ENCODE data around the gene FAM163A. TPM values are rescaled to one million over a fixed set of nuclear protein-coding genes. Genes with fewer than 3 reads are reported as not detected.

The FAM163A gene
- total and polyA plus RNA-seq, 4 donors, result 0.09 TPM; not detected in 3

- WGBS, 2 donors, result 66 to 78% methylated on average over 4 of the region's 4 CpGs
- H3K36me3 ChIP-seq (ENCODE audit: control insufficient read depth in 4 of 4, insufficient read depth in 4 of 4, low read length in 4 of 4), result no peaks in the 10 kb centered on the region
- TF ChIP-seq, protein P1, sequence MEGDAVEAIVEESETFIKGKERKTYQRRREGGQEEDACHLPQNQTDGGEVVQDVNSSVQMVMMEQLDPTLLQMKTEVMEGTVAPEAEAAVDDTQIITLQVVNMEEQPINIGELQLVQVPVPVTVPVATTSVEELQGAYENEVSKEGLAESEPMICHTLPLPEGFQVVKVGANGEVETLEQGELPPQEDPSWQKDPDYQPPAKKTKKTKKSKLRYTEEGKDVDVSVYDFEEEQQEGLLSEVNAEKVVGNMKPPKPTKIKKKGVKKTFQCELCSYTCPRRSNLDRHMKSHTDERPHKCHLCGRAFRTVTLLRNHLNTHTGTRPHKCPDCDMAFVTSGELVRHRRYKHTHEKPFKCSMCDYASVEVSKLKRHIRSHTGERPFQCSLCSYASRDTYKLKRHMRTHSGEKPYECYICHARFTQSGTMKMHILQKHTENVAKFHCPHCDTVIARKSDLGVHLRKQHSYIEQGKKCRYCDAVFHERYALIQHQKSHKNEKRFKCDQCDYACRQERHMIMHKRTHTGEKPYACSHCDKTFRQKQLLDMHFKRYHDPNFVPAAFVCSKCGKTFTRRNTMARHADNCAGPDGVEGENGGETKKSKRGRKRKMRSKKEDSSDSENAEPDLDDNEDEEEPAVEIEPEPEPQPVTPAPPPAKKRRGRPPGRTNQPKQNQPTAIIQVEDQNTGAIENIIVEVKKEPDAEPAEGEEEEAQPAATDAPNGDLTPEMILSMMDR (IDR thresholded peaks at IDR 0.05; ENCODE audit: control extremely low read depth, extremely low read depth), result no peak
- peaks cover 0 to 14% (median 0%) of the 10 kb centered on the region in 5 donors for H3K4me1 ChIP-seq (ENCODE audit: control insufficient read depth in 5 of 5, insufficient read depth in 5 of 5, low read length in 5 of 5)
- H3K9ac ChIP-seq (ENCODE audit: insufficient read depth in 1 of 2, low read length in 2 of 2), result no peak overlapping the region
- H3K9me3 ChIP-seq (ENCODE audit: control insufficient read depth in 4 of 4, insufficient read depth in 3 of 4, low read length in 3 of 4), result peaks cover 0 to 6% (median 0%) of the 10 kb centered on the region in 4 donors
- peaks cover 13 to 76% (median 73%) of the 10 kb centered on the region in 3 donors for H3K27me3 ChIP-seq (ENCODE audit: control insufficient read depth in 3 of 3, insufficient read depth in 3 of 3, low read length in 2 of 3)
- no peak overlapping the region for H3K4me3 ChIP-seq
- no peak for DNase-seq
- no peak overlapping the region for H3K27ac ChIP-seq (ENCODE audit: low read depth in 1 of 2, low read length in 1 of 2)
- no peak for ATAC-seq (ENCODE audit: insufficient read depth, low FRiP score)
Observed at GRCh38 chr1:179745743-179746142, 2.7 kb downstream of the FAM163A start.

DNA sequence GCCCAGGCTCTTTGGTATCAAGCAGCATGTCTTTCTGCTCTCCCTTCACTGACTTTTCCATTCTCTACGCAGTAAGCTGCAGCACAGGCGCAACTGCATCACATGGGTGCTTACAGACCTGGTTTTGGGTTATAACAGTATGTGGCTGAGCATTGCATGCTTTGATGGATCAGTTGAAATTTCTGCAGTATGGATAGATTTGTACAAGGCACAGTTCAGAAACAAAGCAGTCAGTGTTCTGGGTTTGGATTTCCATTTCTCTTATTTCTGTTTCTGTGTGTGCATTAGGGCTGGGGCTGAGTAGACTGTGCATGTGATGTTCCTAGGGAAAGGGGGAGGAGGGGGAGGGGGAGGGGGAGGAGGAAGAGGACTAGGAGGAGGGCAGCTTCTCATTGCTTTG lies 4.5 kb downstream of the FAM163A start:
- peaks cover 12 to 63% (median 55%) of the 10 kb centered on the region in 3 donors for H3K27me3 ChIP-seq (ENCODE audit: control insufficient read depth in 3 of 3, insufficient read depth in 3 of 3, low read length in 2 of 3)
- WGBS, 2 donors, result 94 to 100% methylated on average over 2 of the region's 2 CpGs

GRCh38 chr1:179748772-179749171 lies 5.7 kb downstream of the FAM163A start:
- no peaks in the 10 kb centered on the region for H3K36me3 ChIP-seq (ENCODE audit: control insufficient read depth in 4 of 4, insufficient read depth in 4 of 4, low read length in 4 of 4)
- peaks cover 6 to 62% (median 52%) of the 10 kb centered on the region in 3 donors for H3K27me3 ChIP-seq (ENCODE audit: control insufficient read depth in 3 of 3, insufficient read depth in 3 of 3, low read length in 2 of 3)
- H3K4me1 ChIP-seq (ENCODE audit: control insufficient read depth in 5 of 5, insufficient read depth in 5 of 5, low read length in 5 of 5), result peaks cover 0 to 5% (median 0%) of the 10 kb centered on the region in 5 donors
- H3K4me3 ChIP-seq, result no peak overlapping the region
- peaks cover 0 to 2% (median 0%) of the 10 kb centered on the region in 4 donors for H3K9me3 ChIP-seq (ENCODE audit: control insufficient read depth in 4 of 4, insufficient read depth in 3 of 4, low read length in 3 of 4)
- ATAC-seq (ENCODE audit: insufficient read depth, low FRiP score) (no peak), DNase-seq (no peak)
- TF ChIP-seq, protein P1 (IDR thresholded peaks at IDR 0.05; ENCODE audit: control extremely low read depth, extremely low read depth), result no peak
- 87 to 93% methylated on average over 4 of the region's 4 CpGs for WGBS, 2 donors
- no peak overlapping the region for H3K9ac ChIP-seq (ENCODE audit: insufficient read depth in 1 of 2, low read length in 2 of 2)
- H3K27ac ChIP-seq (ENCODE audit: low read depth in 1 of 2, low read length in 1 of 2), result no peak overlapping the region

More for the DNA sequence above, 4.5 kb downstream of the FAM163A start:
- no peak for DNase-seq
- H3K36me3 ChIP-seq (ENCODE audit: control insufficient read depth in 4 of 4, insufficient read depth in 4 of 4, low read length in 4 of 4), result no peaks in the 10 kb centered on the region
- H3K4me1 ChIP-seq (ENCODE audit: control insufficient read depth in 5 of 5, insufficient read depth in 5 of 5, low read length in 5 of 5), result peaks cover 0 to 14% (median 0%) of the 10 kb centered on the region in 5 donors
- H3K4me3 ChIP-seq, result no peak overlapping the region
- peaks cover 0 to 4% (median 0%) of the 10 kb centered on the region in 4 donors for H3K9me3 ChIP-seq (ENCODE audit: control insufficient read depth in 4 of 4, insufficient read depth in 3 of 4, low read length in 3 of 4)
- H3K27ac ChIP-seq (ENCODE audit: low read depth in 1 of 2, low read length in 1 of 2), result no peak overlapping the region
- no peak overlapping the region for H3K9ac ChIP-seq (ENCODE audit: insufficient read depth in 1 of 2, low read length in 2 of 2)
- TF ChIP-seq, protein P1 (IDR thresholded peaks at IDR 0.05; ENCODE audit: control extremely low read depth, extremely low read depth), result no peak
- no peak for ATAC-seq (ENCODE audit: insufficient read depth, low FRiP score)

DNA sequence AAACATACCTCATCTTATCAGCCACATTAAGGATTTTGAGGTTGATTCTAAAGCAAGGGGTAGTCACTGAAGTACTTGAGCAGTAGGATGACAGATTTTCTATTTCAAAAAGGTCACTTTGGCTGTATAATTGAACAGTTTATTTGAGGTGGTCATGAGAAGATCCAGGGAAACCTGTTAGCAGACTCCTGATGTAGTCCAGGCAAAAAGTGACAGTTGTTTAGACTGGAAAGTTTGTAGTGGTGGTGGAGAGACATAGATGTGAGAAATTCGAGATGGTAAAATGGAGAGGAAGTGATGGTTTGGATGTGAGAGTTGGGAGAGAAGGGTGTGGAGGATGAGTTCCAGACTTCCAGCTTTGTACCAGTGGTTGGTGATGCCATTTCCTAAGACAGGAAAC lies 7.5 kb downstream of the FAM163A start:
- no peak for DNase-seq
- 42 to 61% methylated on average over 1 of the region's 1 CpG for WGBS, 2 donors

More for the DNA sequence above, 7.5 kb downstream of the FAM163A start:
- no peaks in the 10 kb centered on the region for H3K36me3 ChIP-seq (ENCODE audit: control insufficient read depth in 4 of 4, insufficient read depth in 4 of 4, low read length in 4 of 4)
- H3K27ac ChIP-seq (ENCODE audit: low read depth in 1 of 2, low read length in 1 of 2), result no peak overlapping the region
- TF ChIP-seq, protein P1 (IDR thresholded peaks at IDR 0.05; ENCODE audit: control extremely low read depth, extremely low read depth), result no peak
- no peak overlapping the region for H3K4me3 ChIP-seq
- peaks cover 0 to 2% (median 0%) of the 10 kb centered on the region in 4 donors for H3K9me3 ChIP-seq (ENCODE audit: control insufficient read depth in 4 of 4, insufficient read depth in 3 of 4, low read length in 3 of 4)
- H3K27me3 ChIP-seq (ENCODE audit: control insufficient read depth in 3 of 3, insufficient read depth in 3 of 3, low read length in 2 of 3), result peaks cover 0 to 51% (median 42%) of the 10 kb centered on the region in 3 donors
- H3K9ac ChIP-seq (ENCODE audit: insufficient read depth in 1 of 2, low read length in 2 of 2), result no peak overlapping the region
- no peak for ATAC-seq (ENCODE audit: insufficient read depth, low FRiP score)
- no peaks in the 10 kb centered on the region for H3K4me1 ChIP-seq (ENCODE audit: control insufficient read depth in 5 of 5, insufficient read depth in 5 of 5, low read length in 5 of 5)

Data from lung (tissue), 12 donors.